ENCODE measurements around the gene HTT. TPM values are rescaled to one million over a fixed set of nuclear protein-coding genes. Genes with fewer than 3 reads are reported as not detected.

Gene HTT
- total and polyA plus RNA-seq, 9 of the 15 experiments (the other 6 are each of a cell fraction or from before 2014, with no cell fraction given): 0.66 to 31.6 (median 14.7) TPM

- TF ChIP-seq STAT6 (CRISPR knock-in tag; IDR thresholded peaks at IDR 0.05) (no peak), CBFB (CRISPR knock-in tag; IDR thresholded peaks at IDR 0.05) (no peak), MCM7 (IDR thresholded peaks at IDR 0.05) (no peak), HMBOX1 (IDR thresholded peaks at IDR 0.05) (no peak), CHD4 (IDR thresholded peaks at IDR 0.05; ENCODE audit: insufficient read depth, insufficient replicate concordance, low read depth, low read length, poor library complexity, severe bottlenecking) (no peak), ZNF174 (CRISPR knock-in tag; IDR thresholded peaks at IDR 0.05) (no peak), ZC3H4 (CRISPR knock-in tag; IDR thresholded peaks at IDR 0.05; ENCODE audit: borderline replicate concordance) (no peak), SPI1 (IDR thresholded peaks at IDR 0.05; ENCODE audit: borderline replicate concordance, low read depth, low read length) (no peak)
- TF ChIP-seq, protein P1, sequence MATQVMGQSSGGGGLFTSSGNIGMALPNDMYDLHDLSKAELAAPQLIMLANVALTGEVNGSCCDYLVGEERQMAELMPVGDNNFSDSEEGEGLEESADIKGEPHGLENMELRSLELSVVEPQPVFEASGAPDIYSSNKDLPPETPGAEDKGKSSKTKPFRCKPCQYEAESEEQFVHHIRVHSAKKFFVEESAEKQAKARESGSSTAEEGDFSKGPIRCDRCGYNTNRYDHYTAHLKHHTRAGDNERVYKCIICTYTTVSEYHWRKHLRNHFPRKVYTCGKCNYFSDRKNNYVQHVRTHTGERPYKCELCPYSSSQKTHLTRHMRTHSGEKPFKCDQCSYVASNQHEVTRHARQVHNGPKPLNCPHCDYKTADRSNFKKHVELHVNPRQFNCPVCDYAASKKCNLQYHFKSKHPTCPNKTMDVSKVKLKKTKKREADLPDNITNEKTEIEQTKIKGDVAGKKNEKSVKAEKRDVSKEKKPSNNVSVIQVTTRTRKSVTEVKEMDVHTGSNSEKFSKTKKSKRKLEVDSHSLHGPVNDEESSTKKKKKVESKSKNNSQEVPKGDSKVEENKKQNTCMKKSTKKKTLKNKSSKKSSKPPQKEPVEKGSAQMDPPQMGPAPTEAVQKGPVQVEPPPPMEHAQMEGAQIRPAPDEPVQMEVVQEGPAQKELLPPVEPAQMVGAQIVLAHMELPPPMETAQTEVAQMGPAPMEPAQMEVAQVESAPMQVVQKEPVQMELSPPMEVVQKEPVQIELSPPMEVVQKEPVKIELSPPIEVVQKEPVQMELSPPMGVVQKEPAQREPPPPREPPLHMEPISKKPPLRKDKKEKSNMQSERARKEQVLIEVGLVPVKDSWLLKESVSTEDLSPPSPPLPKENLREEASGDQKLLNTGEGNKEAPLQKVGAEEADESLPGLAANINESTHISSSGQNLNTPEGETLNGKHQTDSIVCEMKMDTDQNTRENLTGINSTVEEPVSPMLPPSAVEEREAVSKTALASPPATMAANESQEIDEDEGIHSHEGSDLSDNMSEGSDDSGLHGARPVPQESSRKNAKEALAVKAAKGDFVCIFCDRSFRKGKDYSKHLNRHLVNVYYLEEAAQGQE (IDR thresholded peaks at IDR 0.05; ENCODE audit: borderline replicate concordance): no peak
- TF ChIP-seq, protein P1 (CRISPR knock-in tag; IDR thresholded peaks at IDR 0.05; ENCODE audit: low read depth): no peak
These were observed 4.8 kb upstream of the HTT start (continued) for GRCh38 chr4:3069661-3070199.
